ENCODE results near the gene BAX.

BAX gene

DNA sequence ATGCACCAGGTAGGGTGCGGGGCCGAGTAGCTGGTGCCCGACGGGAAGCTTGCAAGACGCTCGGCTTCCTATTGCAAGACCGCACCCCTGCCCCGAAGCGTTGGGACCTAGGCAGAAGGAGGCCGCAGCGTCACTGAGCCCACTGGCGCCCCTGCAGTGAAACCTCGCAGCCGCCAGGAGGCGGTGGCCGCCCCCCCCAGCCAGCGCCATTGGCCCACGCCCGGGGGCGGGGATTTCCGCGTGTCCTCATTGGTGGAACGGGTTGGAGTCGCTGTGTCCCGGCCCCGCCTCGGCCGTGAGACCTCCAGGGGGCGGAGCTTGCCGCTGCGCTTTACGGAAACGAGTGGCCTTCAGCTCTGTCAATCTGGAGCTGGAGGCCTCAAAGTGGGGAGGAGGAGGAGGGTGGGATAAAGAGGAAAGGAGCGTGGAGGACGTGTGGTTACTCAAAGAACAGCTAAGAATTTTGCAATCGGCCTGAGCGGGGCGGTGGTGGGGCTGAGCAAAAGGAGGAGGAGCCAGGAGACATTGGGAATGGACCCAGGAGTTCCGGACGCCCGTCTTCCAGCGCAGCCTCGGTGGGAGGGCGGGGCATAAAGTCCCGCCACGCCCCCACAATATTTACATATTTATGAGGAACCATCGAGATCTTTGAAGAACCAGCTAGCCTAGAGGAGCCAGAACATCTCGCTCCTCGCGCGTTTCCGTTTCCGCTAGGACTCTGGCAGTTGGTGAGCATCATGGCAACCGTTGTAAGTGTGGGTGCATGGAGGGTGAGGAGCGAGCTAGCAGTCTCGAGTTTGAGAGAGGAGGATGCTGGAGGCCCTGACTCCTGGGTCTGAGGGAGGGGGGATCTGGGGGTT, 38.7 kb downstream of the BAX start, which contains the start of the genes GYS1 and RUVBL2:
Gene GYS1 (minus strand): TSS at position 135 of the 860 bp plus-strand sequence. CDS start 197 bp downstream, outside the sequence.
Gene RUVBL2 (plus strand): TSS at position 713 of the 860 bp plus-strand sequence. CDS start 25 bp downstream, at position 738.
- H3K4me3 ChIP-seq (ENCODE audit: low read depth, low read length) = peak within 1 kb of the TSS; percentile 83
- TF ChIP-seq, protein P1, sequence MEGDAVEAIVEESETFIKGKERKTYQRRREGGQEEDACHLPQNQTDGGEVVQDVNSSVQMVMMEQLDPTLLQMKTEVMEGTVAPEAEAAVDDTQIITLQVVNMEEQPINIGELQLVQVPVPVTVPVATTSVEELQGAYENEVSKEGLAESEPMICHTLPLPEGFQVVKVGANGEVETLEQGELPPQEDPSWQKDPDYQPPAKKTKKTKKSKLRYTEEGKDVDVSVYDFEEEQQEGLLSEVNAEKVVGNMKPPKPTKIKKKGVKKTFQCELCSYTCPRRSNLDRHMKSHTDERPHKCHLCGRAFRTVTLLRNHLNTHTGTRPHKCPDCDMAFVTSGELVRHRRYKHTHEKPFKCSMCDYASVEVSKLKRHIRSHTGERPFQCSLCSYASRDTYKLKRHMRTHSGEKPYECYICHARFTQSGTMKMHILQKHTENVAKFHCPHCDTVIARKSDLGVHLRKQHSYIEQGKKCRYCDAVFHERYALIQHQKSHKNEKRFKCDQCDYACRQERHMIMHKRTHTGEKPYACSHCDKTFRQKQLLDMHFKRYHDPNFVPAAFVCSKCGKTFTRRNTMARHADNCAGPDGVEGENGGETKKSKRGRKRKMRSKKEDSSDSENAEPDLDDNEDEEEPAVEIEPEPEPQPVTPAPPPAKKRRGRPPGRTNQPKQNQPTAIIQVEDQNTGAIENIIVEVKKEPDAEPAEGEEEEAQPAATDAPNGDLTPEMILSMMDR (IDR thresholded peaks at IDR 0.05; ENCODE audit: borderline replicate concordance, insufficient read depth, low read depth, low read length) = peak; percentile 99

DNA sequence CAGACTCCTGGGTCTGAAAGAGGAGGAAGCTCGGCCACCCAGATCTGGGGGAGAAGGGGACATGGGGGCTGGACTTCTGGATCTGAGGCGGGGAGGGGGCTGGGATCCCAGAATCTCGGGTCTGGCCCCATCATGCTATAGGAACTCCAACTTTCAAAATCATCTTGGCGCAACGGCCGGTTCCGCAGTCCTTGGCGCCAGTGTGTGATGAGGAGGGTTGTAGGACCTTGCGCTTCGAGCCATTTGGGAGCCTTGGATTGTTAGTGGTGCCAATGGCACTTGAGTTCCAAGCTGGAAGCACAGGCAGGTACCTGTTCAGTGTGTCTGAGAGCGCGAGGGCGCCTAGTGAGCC, 39.3 kb downstream of the BAX start:
- TF ChIP-seq, protein P1 (IDR thresholded peaks at IDR 0.05; ENCODE audit: borderline replicate concordance, insufficient read depth, low read depth, low read length) = no peak

DNA sequence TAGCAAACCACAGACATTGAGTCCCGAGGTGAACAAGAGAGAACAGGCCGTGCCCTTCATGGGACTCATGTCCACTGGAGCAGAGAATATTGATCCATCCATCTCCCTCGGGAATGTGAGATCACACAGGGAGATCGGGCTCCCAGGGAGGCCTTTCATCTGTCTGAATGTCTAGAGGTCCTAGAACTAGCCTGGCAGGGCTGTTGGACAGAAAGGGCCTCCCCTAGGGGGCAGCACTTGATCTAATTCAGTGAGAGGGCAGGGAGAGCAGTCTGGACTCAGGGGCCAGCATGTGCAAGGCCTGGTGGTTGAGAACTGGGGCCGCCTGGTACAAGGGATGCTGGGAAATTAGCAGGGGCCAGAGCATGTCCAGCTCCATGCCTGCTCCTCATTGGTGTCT, 43.3 kb downstream of the BAX start:
- H3K4me3 ChIP-seq (ENCODE audit: low read depth, low read length) = no peak overlapping the region
- TF ChIP-seq, protein P1 (IDR thresholded peaks at IDR 0.05; ENCODE audit: borderline replicate concordance, insufficient read depth, low read depth, low read length) = peak; percentile 51; the same call in 1 of the 2 replicates

More for the DNA sequence above, 39.3 kb downstream of the BAX start:
- peak overlapping the region; percentile 83 for H3K4me3 ChIP-seq (ENCODE audit: low read depth, low read length)

DNA sequence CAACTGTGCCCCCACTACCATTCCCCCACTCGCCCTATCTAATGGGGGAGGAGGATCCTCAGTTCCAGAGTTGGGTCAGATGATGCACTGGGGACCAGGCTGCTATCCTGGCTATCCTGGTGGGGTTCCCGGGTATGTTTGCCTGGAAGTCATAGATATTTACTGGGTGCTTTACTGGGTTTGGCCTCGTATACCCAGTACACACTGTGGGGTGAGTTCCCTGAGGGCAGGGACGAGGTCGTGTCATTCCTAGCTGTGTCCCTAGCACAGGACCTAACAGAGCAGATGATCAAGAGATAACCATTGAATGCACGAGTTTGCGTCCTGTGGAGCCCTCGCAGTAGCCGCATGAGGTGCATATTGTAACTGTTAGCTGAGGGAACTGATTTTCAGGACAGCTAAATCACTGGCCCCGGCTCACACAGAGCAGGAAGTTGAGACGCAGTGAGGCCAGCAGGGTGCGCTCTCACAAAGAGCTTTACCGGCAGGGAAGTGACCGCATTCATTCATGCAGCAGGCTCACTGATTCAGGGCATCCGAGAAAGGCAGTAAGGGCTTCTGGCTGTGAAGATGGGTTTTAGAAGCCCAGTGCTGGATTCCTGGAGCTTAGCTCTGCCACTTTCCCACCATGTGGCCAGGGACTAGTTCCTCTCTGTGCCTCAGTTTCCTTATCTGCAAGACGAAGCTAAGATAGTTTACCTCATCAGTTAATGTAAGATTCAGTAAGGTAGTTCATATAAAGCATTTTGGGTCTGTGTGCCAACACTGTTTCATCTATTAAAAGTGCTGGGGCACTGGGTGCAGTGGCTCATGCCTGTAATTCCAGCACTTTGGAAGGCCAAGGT, 45.0 kb downstream of the BAX start:
- TF ChIP-seq, protein P1 (IDR thresholded peaks at IDR 0.05; ENCODE audit: borderline replicate concordance, insufficient read depth, low read depth, low read length) = peak; percentile 85
- H3K4me3 ChIP-seq (ENCODE audit: low read depth, low read length) = no peak overlapping the region

DNA sequence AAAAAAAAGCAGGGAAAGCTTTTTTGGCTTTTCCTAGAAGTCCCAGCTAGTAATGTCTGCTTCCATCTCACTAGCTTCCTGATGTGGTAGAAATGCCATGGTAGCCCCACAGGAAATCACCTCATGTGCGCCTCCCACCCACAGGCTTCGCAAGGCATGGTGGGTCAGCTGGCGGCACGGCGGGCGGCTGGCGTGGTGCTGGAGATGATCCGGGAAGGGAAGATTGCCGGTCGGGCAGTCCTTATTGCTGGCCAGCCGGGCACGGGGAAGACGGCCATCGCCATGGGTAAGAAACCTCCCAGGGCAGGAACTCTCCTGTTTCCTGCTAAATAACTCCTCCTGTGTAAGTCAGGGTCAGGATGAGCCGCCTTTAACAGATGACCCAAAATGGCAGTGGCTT, 49.5 kb downstream of the BAX start:
- TF ChIP-seq, protein P1 (IDR thresholded peaks at IDR 0.05; ENCODE audit: borderline replicate concordance, insufficient read depth, low read depth, low read length) = no peak
- H3K4me3 ChIP-seq (ENCODE audit: low read depth, low read length) = no peak overlapping the region

DNA sequence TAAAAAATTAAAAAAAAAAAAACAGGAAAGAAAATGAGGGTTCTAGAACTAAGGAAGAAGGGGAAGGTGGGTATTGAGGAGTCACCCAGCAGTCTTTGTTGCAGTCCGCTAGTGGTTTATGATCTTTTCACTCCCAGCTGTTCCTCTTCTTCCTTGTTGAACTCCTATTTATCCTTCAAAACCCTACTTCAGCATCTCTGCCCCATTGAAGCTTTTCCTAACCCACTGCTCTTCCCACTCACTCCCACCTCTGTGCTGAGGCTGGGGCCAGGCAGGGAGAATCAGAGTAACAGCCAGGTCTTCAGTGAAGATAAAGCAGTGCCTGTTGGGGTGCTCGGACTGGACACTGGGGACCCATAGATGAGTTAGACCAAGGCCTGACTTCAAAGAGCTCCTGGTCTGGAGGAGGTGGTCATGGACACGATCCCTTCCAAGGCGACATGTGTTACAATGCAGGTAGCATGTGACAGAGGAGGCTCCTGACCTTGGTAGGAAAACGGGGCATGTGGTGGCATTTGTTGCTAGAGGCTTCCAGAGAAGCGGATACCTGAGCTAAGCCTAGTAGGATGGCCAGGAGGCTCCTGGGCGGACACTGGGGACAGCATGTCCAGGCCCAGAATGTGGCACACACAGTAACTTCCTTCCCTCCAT, 50.4 kb downstream of the BAX start:
- no peak overlapping the region for H3K4me3 ChIP-seq (ENCODE audit: low read depth, low read length)

More for the DNA sequence above, 50.4 kb downstream of the BAX start:
- TF ChIP-seq, protein P1 (IDR thresholded peaks at IDR 0.05; ENCODE audit: borderline replicate concordance, insufficient read depth, low read depth, low read length) = no peak

Measured in GM12875 (cell line).